Measurements from ENCODE around the gene CCDC149.

GRCh38 chr4:24895461-24895860 is 17.4 kb downstream of the CCDC149 start:
- TF ChIP-seq CTCF (IDR thresholded peaks at IDR 0.05) (no peak), POLR2A (IDR thresholded peaks at IDR 0.05) (no peak), EP300 (IDR thresholded peaks at IDR 0.05) (no peak), POLR2AphosphoS5 (IDR thresholded peaks at IDR 0.05) (no peak)

Data from gastroesophageal sphincter (tissue), 3 donors.